Tibial artery (tissue), 4 donors: Measurements from ENCODE around the gene CKS1B.

Source experiments
- DNase-seq, 2 donors: peaks; one replicate each; pipeline ENCODE4 v3.0.0-alpha.2; 2019
- H3K27ac ChIP-seq, 2 donors: fragments of 200-600 bp; sonication (generic) in 1 of 2; 1 replicate in 1 of 2; 2 replicates in 1 of 2; pipeline ENCODE4 v1.5.1; 2018 to 2019; ENCODE audit warnings: mild to moderate bottlenecking in 1 of 2
- H3K27me3 ChIP-seq, 2 donors: fragments of 200-600 bp; sonication (generic) in 1 of 2; one replicate each; pipeline versions ENCODE4 v1.5.1 to v1.6.0; 2016 to 2019
- H3K36me3 ChIP-seq, 3 donors: fragments of 200-600 bp; sonication (generic) in 2 of 3; one replicate each; pipeline ENCODE4 v1.5.1; 2016 to 2019; ENCODE audit warnings: mild to moderate bottlenecking in 2 of 3
- H3K4me1 ChIP-seq, 4 donors: fragments of 200-600 bp; sonication (generic) in 2 of 4; 1 replicate in 3 of 4; 2 replicates in 1 of 4; pipeline ENCODE4 v1.5.1; 2016 to 2019
- H3K4me3 ChIP-seq, 2 donors: fragments of 200-600 bp; sonication (generic) in 1 of 2; 1 replicate in 1 of 2; 2 replicates in 1 of 2; pipeline ENCODE4 v1.5.1; 2018 to 2019; ENCODE audit warnings: mild to moderate bottlenecking in 2 of 2
- H3K9me3 ChIP-seq, 3 donors: fragments of 200-600 bp; sonication (generic) in 1 of 3; one replicate each; pipeline ENCODE4 v1.5.1; 2016 to 2019
- intact Hi-C: fragments of 100-400 bp; cut with DNase I; formaldehyde crosslinking; loops from one replicate; pipeline ENCODE4 v1.15.0; 2023; ENCODE audit warnings: low total_unique reads
- TF ChIP-seq, protein P1 (sequence below), 2 experiments: fragments of 200-600 bp in 1 of 2; fragments of 450-650 bp in 1 of 2; IDR thresholded peaks; one replicate each; pipeline ENCODE4 v1.5.1; 2017 to 2019; ENCODE audit warnings: antibody characterized with exemption in 2 of 2, mild to moderate bottlenecking in 1 of 2, moderate library complexity in 1 of 2

The CKS1B gene

GRCh38 chr1:155015527-155016230, 41.2 kb downstream of the CKS1B start:
- Histone ChIP-seq H3K36me3 (peaks cover 0 to 43% (median 24%) of the 10 kb centered on the region in 3 donors), H3K9me3 (no peaks in the 10 kb centered on the region), H3K4me3 (no peak overlapping the region), H3K4me1 (peaks cover 0 to 47% (median 35%) of the 10 kb centered on the region in 4 donors), H3K27me3 (no peaks in the 10 kb centered on the region), H3K27ac (peak overlapping the region in 1 of 2 donors; percentile 83)
- TF ChIP-seq, protein P1, sequence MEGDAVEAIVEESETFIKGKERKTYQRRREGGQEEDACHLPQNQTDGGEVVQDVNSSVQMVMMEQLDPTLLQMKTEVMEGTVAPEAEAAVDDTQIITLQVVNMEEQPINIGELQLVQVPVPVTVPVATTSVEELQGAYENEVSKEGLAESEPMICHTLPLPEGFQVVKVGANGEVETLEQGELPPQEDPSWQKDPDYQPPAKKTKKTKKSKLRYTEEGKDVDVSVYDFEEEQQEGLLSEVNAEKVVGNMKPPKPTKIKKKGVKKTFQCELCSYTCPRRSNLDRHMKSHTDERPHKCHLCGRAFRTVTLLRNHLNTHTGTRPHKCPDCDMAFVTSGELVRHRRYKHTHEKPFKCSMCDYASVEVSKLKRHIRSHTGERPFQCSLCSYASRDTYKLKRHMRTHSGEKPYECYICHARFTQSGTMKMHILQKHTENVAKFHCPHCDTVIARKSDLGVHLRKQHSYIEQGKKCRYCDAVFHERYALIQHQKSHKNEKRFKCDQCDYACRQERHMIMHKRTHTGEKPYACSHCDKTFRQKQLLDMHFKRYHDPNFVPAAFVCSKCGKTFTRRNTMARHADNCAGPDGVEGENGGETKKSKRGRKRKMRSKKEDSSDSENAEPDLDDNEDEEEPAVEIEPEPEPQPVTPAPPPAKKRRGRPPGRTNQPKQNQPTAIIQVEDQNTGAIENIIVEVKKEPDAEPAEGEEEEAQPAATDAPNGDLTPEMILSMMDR (IDR thresholded peaks at IDR 0.05), result no peak
- intact Hi-C loops, result loop anchor here (5.0 kb wide), 1 partner anchor 53 kb away; the partner anchor contains the start of gene PYGO2
- DNase-seq, result no peak

DNA sequence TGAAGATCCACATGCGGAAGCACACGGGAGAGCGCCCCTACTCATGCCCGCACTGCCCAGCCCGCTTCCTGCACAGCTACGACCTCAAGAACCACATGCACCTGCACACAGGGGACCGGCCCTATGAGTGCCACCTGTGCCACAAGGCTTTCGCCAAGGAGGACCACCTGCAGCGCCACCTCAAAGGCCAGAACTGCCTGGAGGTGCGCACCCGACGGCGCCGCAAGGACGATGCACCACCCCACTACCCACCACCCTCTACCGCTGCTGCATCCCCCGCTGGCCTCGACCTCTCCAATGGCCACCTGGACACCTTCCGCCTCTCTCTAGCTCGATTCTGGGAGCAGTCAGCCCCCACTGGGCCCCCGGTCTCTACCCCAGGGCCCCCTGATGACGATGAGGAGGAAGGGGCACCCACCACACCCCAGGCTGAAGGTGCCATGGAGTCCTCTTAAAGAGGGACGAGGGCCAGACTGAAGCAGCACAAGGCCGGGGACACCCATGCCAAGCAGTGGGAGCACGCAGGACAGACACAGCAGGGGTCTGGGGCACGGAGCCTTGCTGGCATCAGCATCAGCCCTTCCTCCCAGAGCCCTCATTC, 41.9 kb downstream of the CKS1B start:
- H3K27ac ChIP-seq, result peak overlapping the region; percentile 83 to 88
- H3K9me3 ChIP-seq, result no peaks in the 10 kb centered on the region
- intact Hi-C loops, result loop anchor here (5.0 kb wide), 1 partner anchor 54 kb away; the partner anchor contains the start of gene PYGO2
- DNase-seq, result no peak
- H3K27me3 ChIP-seq, result no peaks in the 10 kb centered on the region
- H3K4me1 ChIP-seq, result peaks cover 0 to 41% (median 34%) of the 10 kb centered on the region in 4 donors
- TF ChIP-seq, protein P1 (IDR thresholded peaks at IDR 0.05), result no peak
- H3K36me3 ChIP-seq, result peaks cover 0 to 37% (median 24%) of the 10 kb centered on the region in 3 donors
- no peak overlapping the region for H3K4me3 ChIP-seq

DNA sequence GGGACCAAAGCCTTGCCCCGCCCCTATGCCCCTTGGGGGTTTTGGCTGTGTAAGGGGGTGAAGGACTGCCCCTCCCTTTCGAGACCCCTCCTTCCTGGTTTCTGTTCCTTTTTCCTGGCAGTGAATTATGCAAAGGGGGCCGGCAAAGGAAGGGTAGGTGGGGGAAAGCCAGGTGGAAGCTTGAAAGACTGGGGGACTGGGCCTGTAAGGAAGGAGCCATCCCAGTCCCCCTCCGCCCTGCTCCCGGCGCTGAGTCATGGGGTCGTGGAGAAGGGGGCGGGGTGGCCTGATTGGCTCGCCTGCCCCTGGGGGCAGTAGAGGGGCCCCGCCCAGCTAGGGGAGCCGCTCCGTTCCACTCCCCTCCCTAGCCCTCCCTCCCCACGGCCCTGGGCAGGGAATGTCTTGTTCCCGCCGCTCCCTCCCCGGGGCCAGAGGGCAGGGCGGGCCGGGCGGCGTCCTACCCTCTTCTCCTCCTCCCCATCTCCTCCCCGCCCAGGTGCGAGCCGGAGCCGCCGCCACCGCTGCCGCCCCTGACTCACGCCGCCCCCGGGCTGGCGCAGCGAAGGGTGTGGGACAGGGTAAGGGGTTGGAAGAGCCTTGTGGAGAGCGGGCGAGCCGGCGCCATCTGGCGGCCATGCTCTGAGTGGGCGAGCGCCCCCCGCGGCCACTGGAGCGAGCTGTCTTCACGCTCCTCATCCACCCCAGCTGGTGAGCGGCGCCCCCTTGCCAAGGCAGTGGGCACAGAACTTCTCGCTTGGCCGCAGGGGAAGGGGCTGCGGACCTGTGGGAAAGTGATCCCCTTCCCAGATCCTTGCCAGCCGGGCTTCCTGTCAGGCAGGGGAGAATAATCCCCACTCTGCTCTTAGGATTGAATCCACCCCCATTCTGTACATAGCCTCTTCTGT, 42.8 kb downstream of the CKS1B start:
- Histone ChIP-seq H3K4me1 (peaks cover 0 to 31% (median 24%) of the 10 kb centered on the region in 4 donors), H3K36me3 (peaks cover 0 to 34% (median 24%) of the 10 kb centered on the region in 3 donors), H3K9me3 (no peaks in the 10 kb centered on the region), H3K27me3 (no peaks in the 10 kb centered on the region), H3K27ac (peak overlapping the region; percentile 83 to 88), H3K4me3 (peak overlapping the region; percentile 47 to 59)
- DNase-seq, result peak; percentile 80 to 96
- intact Hi-C loops, result loop anchor here (5.0 kb wide), 1 partner anchor 55 kb away; the partner anchor contains the start of gene PYGO2
- TF ChIP-seq, protein P1 (IDR thresholded peaks at IDR 0.05), result peak; percentile 99

DNA sequence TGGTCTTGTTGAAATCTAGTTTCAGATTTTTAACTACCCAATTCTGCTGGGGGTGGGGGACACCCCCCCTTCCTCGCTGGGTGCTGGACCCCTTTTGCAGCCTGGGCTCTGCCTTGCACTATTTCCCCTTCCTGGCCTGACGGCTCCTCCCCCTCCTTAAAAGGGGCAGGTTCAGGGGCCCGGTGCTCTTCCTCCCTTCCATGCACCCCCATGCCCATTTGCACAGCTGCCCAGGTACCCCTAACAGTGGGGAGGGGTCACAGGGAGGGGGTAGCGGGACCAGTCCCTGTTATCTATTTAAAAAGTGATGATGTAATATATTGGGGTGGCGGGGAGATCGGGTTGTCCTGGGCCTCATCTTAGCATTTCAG, 43.5 kb downstream of the CKS1B start:
- H3K27me3 ChIP-seq, result no peaks in the 10 kb centered on the region
- peaks cover 0 to 34% (median 24%) of the 10 kb centered on the region in 3 donors for H3K36me3 ChIP-seq
- peaks cover 0 to 25% (median 19%) of the 10 kb centered on the region in 4 donors for H3K4me1 ChIP-seq
- TF ChIP-seq, protein P1 (IDR thresholded peaks at IDR 0.05), result no peak
- intact Hi-C loops, result loop anchor here (5.0 kb wide), 1 partner anchor 56 kb away; the partner anchor contains the start of gene PYGO2
- H3K27ac ChIP-seq, result peak overlapping the region; percentile 83 to 88
- peak in 1 of 2 donors; percentile 65 for DNase-seq
- no peaks in the 10 kb centered on the region for H3K9me3 ChIP-seq
- H3K4me3 ChIP-seq, result peak overlapping the region; percentile 47 to 59
